GM12878 (cell line): ENCODE measurements around the gene CELF6. TPM values are rescaled to one million over a fixed set of nuclear protein-coding genes. Genes with fewer than 3 reads are reported as not detected.

Experiments used
- BHLHE40 ChIP-seq, 2 experiments: fragments of 450-650 bp in 1 of 2; IDR thresholded peaks; 2 replicates each; pipeline ENCODE4 v1.6.1; 2011 to 2017; ENCODE audit warnings: low read depth in 2 of 2, borderline replicate concordance in 1 of 2, improper control_type of control experiment in 1 of 2, low read length in 1 of 2, mild to moderate bottlenecking in 1 of 2
- E4F1 ChIP-seq: fragments of 450-650 bp; IDR thresholded peaks from 2 replicates; pipeline ENCODE4 v1.6.1; 2018; ENCODE audit warnings: borderline replicate concordance, mild to moderate bottlenecking; ENCODE audit not compliant: partially characterized antibody
- HCFC1 ChIP-seq: fragments of 150-350 bp; IDR thresholded peaks from 2 replicates; pipeline ENCODE4 v1.6.1; 2014; ENCODE audit warnings: low read length
- HDGF ChIP-seq: fragments of 450-650 bp; IDR thresholded peaks from 2 replicates; pipeline ENCODE4 v1.6.1; 2016; ENCODE audit warnings: antibody characterized with exemption
- IKZF2 ChIP-seq, 2 experiments: fragments of 450-650 bp; IDR thresholded peaks; 2 replicates each; pipeline ENCODE4 v1.6.1; 2017; ENCODE audit warnings: mild to moderate bottlenecking in 2 of 2, moderate library complexity in 2 of 2
- JUNB ChIP-seq: IDR thresholded peaks from 2 replicates; pipeline ENCODE4 v1.6.1; 2016; ENCODE audit warnings: antibody characterized with exemption, mild to moderate bottlenecking
- KDM1A ChIP-seq: fragments of 200-600 bp; sonication (generic); IDR thresholded peaks from 2 replicates; pipeline ENCODE4 v1.6.1; 2016; ENCODE audit warnings: borderline replicate concordance
- MXI1 ChIP-seq: fragments of 150-350 bp; IDR thresholded peaks from 2 replicates; pipeline ENCODE4 v1.6.1; 2011; ENCODE audit warnings: low read depth, mild to moderate bottlenecking, inconsistent platforms, low read length, improper control_type of control experiment
- MYB ChIP-seq: fragments of 150-350 bp; IDR thresholded peaks from 2 replicates; pipeline ENCODE4 v1.6.1; 2014; ENCODE audit warnings: mild to moderate bottlenecking, low read depth, low read length, borderline replicate concordance
- NBN ChIP-seq: fragments of 450-650 bp; IDR thresholded peaks from 2 replicates; pipeline ENCODE4 v1.6.1; 2016
- RAD51 ChIP-seq: fragments of 450-650 bp; IDR thresholded peaks from 2 replicates; pipeline ENCODE4 v1.6.1; 2016; ENCODE audit warnings: moderate library complexity, mild to moderate bottlenecking, inconsistent platforms
- RBBP5 ChIP-seq: fragments of 200-600 bp; sonication (generic); conservative IDR thresholded peaks from 2 replicates; pipeline ENCODE4 v1.6.1; 2016
- RCOR1 ChIP-seq: conservative IDR thresholded peaks from 2 replicates; pipeline ENCODE4 v1.6.1; 2012; ENCODE audit warnings: low read depth, low read length, improper control_type of control experiment
- STAT1 ChIP-seq: fragments of 450-650 bp; conservative IDR thresholded peaks from 2 replicates; pipeline ENCODE4 v1.6.1; 2014; ENCODE audit warnings: antibody characterized with exemption, mild to moderate bottlenecking
- TAF1 ChIP-seq: IDR thresholded peaks from 2 replicates; pipeline ENCODE4 v1.6.1; 2011; ENCODE audit warnings: mild to moderate bottlenecking, low read depth, low read length, borderline replicate concordance
- YY1 ChIP-seq: IDR thresholded peaks from 2 replicates; pipeline ENCODE4 v1.6.1; 2011; ENCODE audit warnings: low read depth, mild to moderate bottlenecking, low read length
- ZBTB33 ChIP-seq: fragments of 450-650 bp; IDR thresholded peaks from 2 replicates; pipeline ENCODE4 v1.6.1; 2017; ENCODE audit warnings: mild to moderate bottlenecking
- ZNF24 ChIP-seq: fragments of 450-650 bp; IDR thresholded peaks from 2 replicates; pipeline ENCODE4 v1.6.1; 2017; ENCODE audit warnings: antibody characterized with exemption, mild to moderate bottlenecking
- ZNF274 ChIP-seq: IDR thresholded peaks from one replicate; pipeline ENCODE4 v1.8.0; 2011; ENCODE audit not compliant: insufficient read length, insufficient read depth
- ZNF687 ChIP-seq: fragments of 450-650 bp; IDR thresholded peaks from 2 replicates; pipeline ENCODE4 v1.6.1; 2017; ENCODE audit warnings: mild to moderate bottlenecking, moderate library complexity
- ZSCAN29 ChIP-seq: fragments of 450-650 bp; IDR thresholded peaks from 2 replicates; pipeline ENCODE4 v1.6.1; 2017; ENCODE audit warnings: mild to moderate bottlenecking, moderate library complexity
- polyA plus RNA-seq, 11 experiments: library from polyadenylated mRNA; depleted of rRNA in 4 of 11; unstranded in 6 of 11; stranded (reverse) in 5 of 11; fragments of >200 nt; fragmentation: Nextera tagmentation in 4 of 11; fragmentation: Illumina TruSeq in 1 of 11; extraction: Ambion mirVana in 4 of 11; extraction: Trizol in 1 of 11; gene quantifications; 1 replicate in 1 of 11; 2 replicates in 10 of 11; pipeline versions ENCODE4 v1.2.1 to v1.2.3, GENCODE V29; 2011 to 2016; ENCODE audit warnings: inconsistent platforms in 2 of 11, missing spikeins in 2 of 11, low read depth in 1 of 11
- total RNA-seq, 4 experiments: library from RNA; depleted of rRNA in 3 of 4; stranded (reverse); fragments of >200 nt in 3 of 4; fragmentation: Illumina TruSeq in 1 of 4; extraction: Trizol in 1 of 4; gene quantifications; 2 replicates each; pipeline versions ENCODE4 v1.2.1 to v1.2.3, GENCODE V29; 2013 to 2021
- TF ChIP-seq, protein P1 (sequence below): IDR thresholded peaks from 2 replicates; pipeline ENCODE4 v1.6.1; 2012; ENCODE audit warnings: low read depth, low read length, improper control_type of control experiment
- TF ChIP-seq, protein P2 (sequence below): IDR thresholded peaks from 2 replicates; pipeline ENCODE4 v1.6.1; 2011; ENCODE audit warnings: low read depth, low read length, improper control_type of control experiment, borderline replicate concordance

Gene CELF6
- total and polyA plus RNA-seq, 10 of the 15 experiments (the other 5 are each of a cell fraction or from before 2014, with no cell fraction given), result 0.06 to 0.54 (median 0.23) TPM; not detected in 1

DNA sequence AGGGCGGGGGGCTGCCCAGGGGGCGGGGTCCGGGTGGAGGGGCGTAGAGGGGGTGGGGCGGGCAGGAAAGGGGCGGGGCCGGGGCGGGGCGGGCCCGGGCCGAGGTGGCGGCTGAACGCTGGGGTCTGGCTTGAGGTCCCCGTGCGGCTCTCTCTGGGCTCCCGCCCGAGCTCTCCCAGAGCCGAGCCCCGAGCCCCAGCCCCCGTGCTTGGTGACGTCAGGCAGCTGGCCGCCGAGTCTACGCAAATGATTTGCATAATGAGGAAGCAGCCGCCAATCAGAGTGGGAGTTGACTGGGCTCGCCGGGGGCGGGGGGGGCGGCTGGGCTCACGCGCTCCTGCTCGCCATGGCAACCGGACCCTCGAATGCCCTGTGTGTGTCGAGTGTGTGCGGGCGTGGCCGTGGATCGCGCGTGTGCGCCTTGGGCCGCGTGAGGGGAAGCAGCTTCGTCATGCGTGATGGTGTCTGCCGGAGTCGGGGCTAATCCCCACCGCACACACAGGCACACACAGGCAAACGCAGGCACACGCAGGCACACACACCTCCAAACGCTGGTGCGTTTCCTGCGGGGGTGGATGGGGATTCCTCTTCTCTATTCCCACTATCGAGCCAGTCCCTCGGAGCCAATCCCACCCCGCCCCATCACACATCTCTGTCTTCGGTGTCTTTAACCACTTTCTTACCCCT lies at the start of gene CELF6 (continued):
- TF ChIP-seq E4F1 (no peak), MXI1 (peak; percentile 75), RCOR1 (no peak), ZNF687 (no peak), BHLHE40 (IDR thresholded peaks at IDR 0.05; ENCODE audit: borderline replicate concordance in 1 of 2, low read depth in 2 of 2, low read length in 1 of 2) (peak; percentile 62 to 87; a peak in 3 of 4 replicates), NBN (no peak), HCFC1 (no peak), JUNB (no peak), STAT1 (no peak), IKZF2 (IDR thresholded peaks at IDR 0.05) (peak in 1 of 2 experiments; percentile 58; a peak in 1 of 4 replicates), HDGF (0 out of 2 replicates have a peak, but pooled peaks have one; percentile 42), TAF1 (no peak), YY1 (no peak), ZNF24 (no peak), RAD51 (no peak), ZNF274 (no peak), RBBP5 (no peak), MYB (no peak), KDM1A (no peak), ZBTB33 (no peak), ZSCAN29 (no peak)
- TF ChIP-seq, protein P1, sequence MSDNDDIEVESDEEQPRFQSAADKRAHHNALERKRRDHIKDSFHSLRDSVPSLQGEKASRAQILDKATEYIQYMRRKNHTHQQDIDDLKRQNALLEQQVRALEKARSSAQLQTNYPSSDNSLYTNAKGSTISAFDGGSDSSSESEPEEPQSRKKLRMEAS, result no peak
- TF ChIP-seq, protein P2, sequence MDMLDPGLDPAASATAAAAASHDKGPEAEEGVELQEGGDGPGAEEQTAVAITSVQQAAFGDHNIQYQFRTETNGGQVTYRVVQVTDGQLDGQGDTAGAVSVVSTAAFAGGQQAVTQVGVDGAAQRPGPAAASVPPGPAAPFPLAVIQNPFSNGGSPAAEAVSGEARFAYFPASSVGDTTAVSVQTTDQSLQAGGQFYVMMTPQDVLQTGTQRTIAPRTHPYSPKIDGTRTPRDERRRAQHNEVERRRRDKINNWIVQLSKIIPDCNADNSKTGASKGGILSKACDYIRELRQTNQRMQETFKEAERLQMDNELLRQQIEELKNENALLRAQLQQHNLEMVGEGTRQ, result no peak
